HG03175 (cell line): ENCODE data around the gene G6PC3.
"Not testable (repeated sequence)": the region's sequence is repeated elsewhere in the genome, so short reads cannot be mapped to it uniquely, and the experiment has no call there.

Source experiments
- ATAC-seq: cut with Tn5 transposase; IDR thresholded peaks from one replicate; pipeline ENCODE4 v1.9.1; 2021; ENCODE audit warnings: mild to moderate bottlenecking, moderate library complexity; ENCODE audit not compliant: unreplicated experiment

The G6PC3 gene

GRCh38 chr17:44070455-44071197, at the start of gene G6PC3:
Gene G6PC3, plus strand, starts transcription at chr17:44070735. Its CDS starts 231 bp downstream, at chr17:44070966.
- ATAC-seq: peak; percentile 76

GRCh38 chr17:44021227-44021626, 49.3 kb upstream of the G6PC3 start:
- ATAC-seq: not testable (repeated sequence)

- ATAC-seq: no peak
Observed at GRCh38 chr17:44022246-44022645, 48.3 kb upstream of the G6PC3 start.

- no peak for ATAC-seq
Observed at GRCh38 chr17:44023545-44024270, 46.8 kb upstream of the G6PC3 start.

- ATAC-seq: no peak
Observed at GRCh38 chr17:44024271-44024663, 46.3 kb upstream of the G6PC3 start.

- no peak for ATAC-seq
Observed at GRCh38 chr17:44024853-44025252, 45.7 kb upstream of the G6PC3 start.

- no peak for ATAC-seq
Observed at GRCh38 chr17:44029736-44030135, 40.8 kb upstream of the G6PC3 start.

GRCh38 chr17:44030482-44030881, 40.1 kb upstream of the G6PC3 start:
- no peak for ATAC-seq

- ATAC-seq: no peak
Observed at GRCh38 chr17:44033861-44034408, 36.6 kb upstream of the G6PC3 start.

GRCh38 chr17:44034688-44035087, 35.8 kb upstream of the G6PC3 start:
- ATAC-seq: not testable (repeated sequence)

GRCh38 chr17:44037471-44037870, 33.1 kb upstream of the G6PC3 start:
- ATAC-seq: no peak

GRCh38 chr17:44038604-44039011, 31.9 kb upstream of the G6PC3 start:
- no peak for ATAC-seq

GRCh38 chr17:44039829-44040635, 30.5 kb upstream of the G6PC3 start:
- ATAC-seq: no peak

- ATAC-seq: no peak
Observed at GRCh38 chr17:44043272-44043696, 27.3 kb upstream of the G6PC3 start.

- no peak for ATAC-seq
Observed at GRCh38 chr17:44044071-44044470, 26.5 kb upstream of the G6PC3 start.

GRCh38 chr17:44045486-44045885, 25.0 kb upstream of the G6PC3 start:
- ATAC-seq: no peak

- not testable (repeated sequence) for ATAC-seq
Observed at GRCh38 chr17:44046893-44047292, 23.6 kb upstream of the G6PC3 start.

GRCh38 chr17:44049294-44050060, 21.1 kb upstream of the G6PC3 start:
- ATAC-seq: no peak

GRCh38 chr17:44053125-44053872, 17.2 kb upstream of the G6PC3 start:
- ATAC-seq: no peak
